H1 (cell line): ENCODE results near the gene CRHR1. TPM values are rescaled to one million over a fixed set of nuclear protein-coding genes. Genes with fewer than 3 reads are reported as not detected.

Experiments used
- CTCF ChIA-PET: fragments of 300-600 bp; sonication (Branson Sonifier 250); formaldehyde crosslinking; loops from one replicate; lab custom pipeline; 2021; ENCODE audit not compliant: partially characterized antibody; lab: Charles Lee
- POLR2A ChIA-PET: fragments of 300-600 bp; sonication (Branson Sonifier 250); formaldehyde crosslinking; loops from one replicate; lab custom pipeline; 2021; ENCODE audit warnings: inconsistent platforms; ENCODE audit not compliant: partially characterized antibody; lab: Charles Lee
- DNase-seq, 2 experiments: peaks; one replicate each; pipeline versions ENCODE4 v3.0.0 to v3.0.0-alpha.2; 2010 to 2022; ENCODE audit warnings: low spot score in 2 of 2, low read depth in 1 of 2, mixed read lengths in 1 of 2
- FAIRE-seq: peaks from 2 replicates; lab custom pipeline; 2011; peaks lifted over from hg19 to GRCh38; lab: Jason Lieb, UNC
- H2AFZ ChIP-seq: 2 replicates; pipeline ENCODE4 v1.8.1; 2012; ENCODE audit warnings: low read length, inconsistent platforms
- H2AK5ac ChIP-seq: 2 replicates; pipeline ENCODE4 v1.6.1; 2013; ENCODE audit warnings: low read depth, low read length
- H2BK120ac ChIP-seq: replicated peaks from 2 replicates; pipeline ENCODE3; 2013; ENCODE audit warnings: low read depth, low read length, inconsistent platforms
- H2BK12ac ChIP-seq: 2 replicates; pipeline ENCODE4 v1.6.1; 2013; ENCODE audit warnings: low read depth, low read length
- H2BK15ac ChIP-seq: 2 replicates; pipeline ENCODE4 v1.6.1; 2013; ENCODE audit warnings: low read length
- H2BK20ac ChIP-seq: 2 replicates; pipeline ENCODE4 v1.6.1; 2013; ENCODE audit warnings: low read length
- H2BK5ac ChIP-seq: 2 replicates; pipeline ENCODE4 v1.6.1; 2013; ENCODE audit warnings: low read depth, low read length
- H3K14ac ChIP-seq: 2 replicates; pipeline ENCODE4 v1.6.1; 2013; ENCODE audit warnings: inconsistent platforms; ENCODE audit not compliant: insufficient read length
- H3K18ac ChIP-seq: 2 replicates; pipeline ENCODE4 v1.6.1; 2013; ENCODE audit warnings: low read length; ENCODE audit errors: extremely low read depth
- H3K23ac ChIP-seq: 2 replicates; pipeline ENCODE4 v1.6.1; 2013; ENCODE audit warnings: inconsistent platforms; ENCODE audit not compliant: insufficient read length
- H3K23me2 ChIP-seq: 2 replicates; pipeline ENCODE4 v1.6.1; 2013; ENCODE audit warnings: low read depth, low read length
- H3K27ac ChIP-seq: 2 replicates; pipeline ENCODE4 v1.6.1; 2011; ENCODE audit warnings: low read depth, low read length, inconsistent platforms
- H3K27me3 ChIP-seq, 4 experiments: replicated peaks in 1 of 4; 1 replicate in 1 of 4; 2 replicates in 3 of 4; pipeline versions ENCODE4 v1.6.1 to v1.8.1; 2011 to 2013; ENCODE audit warnings: low read length in 3 of 4, mild to moderate bottlenecking in 3 of 4, inconsistent platforms in 2 of 4, mixed read lengths in 2 of 4, moderate library complexity in 1 of 4; ENCODE audit not compliant: control insufficient read depth in 3 of 4, insufficient read depth in 3 of 4; ENCODE audit errors: extremely low read depth in 1 of 4
- H3K36me3 ChIP-seq, 4 experiments: 2 replicates each; pipeline versions ENCODE4 v1.6.1 to v1.8.1; 2011 to 2013; ENCODE audit warnings: mild to moderate bottlenecking in 4 of 4, low read length in 3 of 4, moderate library complexity in 2 of 4, control low read depth in 1 of 4, inconsistent platforms in 1 of 4; ENCODE audit not compliant: insufficient read depth in 4 of 4, control insufficient read depth in 2 of 4
- H3K4ac ChIP-seq: replicated peaks from 2 replicates; pipeline ENCODE3; 2013; ENCODE audit warnings: low read length, low read depth, mixed read lengths, inconsistent platforms; ENCODE audit not compliant: insufficient read length
- H3K4me1 ChIP-seq, 4 experiments: replicated peaks in 1 of 4; 1 replicate in 1 of 4; 2 replicates in 3 of 4; pipeline versions ENCODE4 v1.6.1 to v1.8.1; 2011 to 2013; ENCODE audit warnings: low read length in 3 of 4, inconsistent platforms in 2 of 4, mixed read lengths in 1 of 4; ENCODE audit not compliant: insufficient read depth in 4 of 4, control insufficient read depth in 3 of 4
- H3K4me2 ChIP-seq, 2 experiments: 2 replicates each; pipeline versions ENCODE4 v1.6.1 to v1.8.1; 2011 to 2013; ENCODE audit warnings: low read depth in 2 of 2, low read length in 2 of 2, control low read depth in 1 of 2, inconsistent platforms in 1 of 2, mild to moderate bottlenecking in 1 of 2; ENCODE audit not compliant: insufficient read depth in 1 of 2
- H3K4me3 ChIP-seq, 4 experiments: fragments of 200-600, 300-600 bp in 1 of 4; sonication (generic), shearing (Covaris generic), sonication (Bioruptor Twin) in 1 of 4; 2 replicates each; pipeline versions ENCODE4 v1.5.1 to v1.8.1; 2011 to 2016; ENCODE audit warnings: low read length in 4 of 4, low read depth in 3 of 4, control low read depth in 2 of 4, inconsistent platforms in 2 of 4, mild to moderate bottlenecking in 2 of 4, mixed read lengths in 1 of 4, moderate library complexity in 1 of 4; ENCODE audit not compliant: insufficient read depth in 2 of 4; ENCODE audit errors: extremely low read depth in 1 of 4
- H3K56ac ChIP-seq: replicated peaks from 2 replicates; pipeline ENCODE3; 2013; ENCODE audit warnings: low read depth, mild to moderate bottlenecking, mixed read lengths, low read length, inconsistent platforms; ENCODE audit not compliant: insufficient read length
- H3K79me1 ChIP-seq: 2 replicates; pipeline ENCODE4 v1.6.1; 2013; ENCODE audit warnings: low read depth, low read length, control low read depth
- H3K79me2 ChIP-seq, 2 experiments: 2 replicates each; pipeline versions ENCODE4 v1.6.1 to v1.8.1; 2012 to 2013; ENCODE audit warnings: low read length in 2 of 2, mild to moderate bottlenecking in 2 of 2, inconsistent platforms in 1 of 2; ENCODE audit not compliant: insufficient read depth in 2 of 2, control insufficient read depth in 1 of 2
- H3K9ac ChIP-seq, 4 experiments: replicated peaks in 1 of 4; 1 replicate in 1 of 4; 2 replicates in 3 of 4; pipeline versions ENCODE4 v1.6.1 to v1.8.1; 2011 to 2013; ENCODE audit warnings: low read depth in 3 of 4, low read length in 3 of 4, control low read depth in 2 of 4, mild to moderate bottlenecking in 2 of 4, moderate library complexity in 2 of 4, inconsistent platforms in 1 of 4; ENCODE audit errors: extremely low read depth in 1 of 4
- H3K9me3 ChIP-seq, 2 experiments: 2 replicates each; pipeline versions ENCODE4 v1.6.1 to v1.8.1; 2012 to 2013; ENCODE audit warnings: mild to moderate bottlenecking in 2 of 2, moderate library complexity in 2 of 2, control low read depth in 1 of 2, inconsistent platforms in 1 of 2, low read depth in 1 of 2, low read length in 1 of 2, mixed read lengths in 1 of 2; ENCODE audit not compliant: insufficient read depth in 2 of 2
- H4K20me1 ChIP-seq, 2 experiments: replicated peaks in 1 of 2; 2 replicates each; pipeline versions ENCODE3 to v1.8.1; 2011 to 2013; ENCODE audit warnings: inconsistent platforms in 2 of 2, low read length in 2 of 2, mild to moderate bottlenecking in 1 of 2; ENCODE audit not compliant: insufficient read depth in 2 of 2, control insufficient read depth in 1 of 2
- H4K5ac ChIP-seq: 2 replicates; pipeline ENCODE4 v1.6.1; 2013; ENCODE audit warnings: low read length, low read depth, mixed read lengths, inconsistent platforms; ENCODE audit not compliant: insufficient read length
- H4K8ac ChIP-seq: 2 replicates; pipeline ENCODE4 v1.8.0; 2013; ENCODE audit warnings: mild to moderate bottlenecking, moderate library complexity, low read length, inconsistent platforms; ENCODE audit not compliant: insufficient read depth; ENCODE audit errors: extremely low read depth
- H4K91ac ChIP-seq: replicated peaks from 2 replicates; pipeline ENCODE3; 2013; ENCODE audit warnings: low read length, mixed read lengths, inconsistent platforms; ENCODE audit not compliant: insufficient read length
- ASH2L ChIP-seq: fragments of 200-600, 300-600 bp; sonication (generic); IDR thresholded peaks from one replicate; pipeline ENCODE4 v1.7.1; 2017; ENCODE audit warnings: low read length
- BRCA1 ChIP-seq: IDR thresholded peaks from 2 replicates; pipeline ENCODE4 v1.6.1; 2012; ENCODE audit warnings: low read depth, low read length, improper control_type of control experiment
- FOSL1 ChIP-seq: IDR thresholded peaks from 2 replicates; pipeline ENCODE4 v1.6.1; 2011; ENCODE audit warnings: mild to moderate bottlenecking, low read depth, low read length, moderate library complexity; ENCODE audit not compliant: insufficient read depth
- GTF2F1 ChIP-seq: IDR thresholded peaks from 2 replicates; pipeline ENCODE4 v1.6.1; 2012; ENCODE audit warnings: low read depth, low read length, improper control_type of control experiment, borderline replicate concordance
- KDM1A ChIP-seq: fragments of 200-600, 300-600 bp; sonication (generic); IDR thresholded peaks from 2 replicates; pipeline ENCODE4 v1.7.1; 2016; ENCODE audit warnings: mild to moderate bottlenecking, low read length, borderline replicate concordance
- MAX ChIP-seq: IDR thresholded peaks from 2 replicates; pipeline ENCODE4 v1.6.1; 2012; ENCODE audit warnings: inconsistent platforms
- POLR2AphosphoS5 ChIP-seq: IDR thresholded peaks from 2 replicates; pipeline ENCODE4 v1.6.1; 2011; ENCODE audit warnings: low read depth, low read length
- RBBP5 ChIP-seq: IDR thresholded peaks from 2 replicates; pipeline ENCODE4 v1.7.1; 2012; ENCODE audit warnings: low read depth, mild to moderate bottlenecking, inconsistent platforms, low read length, moderate library complexity, borderline replicate concordance
- RFX5 ChIP-seq: IDR thresholded peaks from 2 replicates; pipeline ENCODE4 v1.6.1; 2011; ENCODE audit warnings: low read depth, low read length, improper control_type of control experiment, borderline replicate concordance
- SP2 ChIP-seq: IDR thresholded peaks from 2 replicates; pipeline ENCODE4 v1.6.1; 2012; ENCODE audit warnings: mild to moderate bottlenecking, low read length, inconsistent platforms
- SUZ12 ChIP-seq: fragments of 200-600 bp; sonication (generic); IDR thresholded peaks from 2 replicates; pipeline ENCODE4 v1.6.1; 2012; ENCODE audit warnings: mild to moderate bottlenecking, inconsistent platforms, low read length, moderate library complexity, mixed read lengths
- TEAD4 ChIP-seq: IDR thresholded peaks from 2 replicates; pipeline ENCODE4 v1.6.1; 2012; ENCODE audit warnings: low read depth, low read length, inconsistent platforms, mixed read lengths
- ZNF274 ChIP-seq: IDR thresholded peaks from 2 replicates; pipeline ENCODE4 v1.7.0; 2012; ENCODE audit warnings: low read length, borderline replicate concordance; ENCODE audit errors: extremely low read depth
- WGBS, 2 experiments: shearing (Covaris generic) in 1 of 2; methylation state at CpG; one replicate each; pipeline versions ENCODE4 v1.1.6 to v1.1.7; 2013 to 2015; ENCODE audit warnings: low lambda C conversion rate in 2 of 2, mixed read lengths in 2 of 2, inconsistent platforms in 1 of 2, low coverage in 1 of 2, missing lambda C conversion rate in 1 of 2; ENCODE audit not compliant: insufficient replicate concordance in 2 of 2, insufficient coverage in 1 of 2, insufficient read length in 1 of 2; ENCODE audit errors: extremely low coverage in 1 of 2, missing lambda C conversion rate in 1 of 2; 5-methylcytosine and 5-hydroxymethylcytosine counted together
- polyA plus RNA-seq, 7 experiments: library from polyadenylated mRNA; depleted of rRNA in 3 of 7; stranded (reverse) in 5 of 7; unstranded in 2 of 7; fragments of >200 nt in 5 of 7; fragments of 200-250 nt in 2 of 7; gene quantifications; 1 replicate in 5 of 7; 2 replicates in 1 of 7; 4 replicates in 1 of 7; pipeline versions ENCODE4 v1.2.1 to v1.2.3, GENCODE V29; 2011 to 2013; ENCODE audit warnings: missing spikeins in 2 of 7, mixed read lengths in 2 of 7
- total RNA-seq: library from RNA; stranded (reverse); fragmentation: NEBNext Ultra II Directional; extraction: Animal tissue kit (Norgen Biotek cat#: 25700); gene quantifications from 2 replicates; pipeline ENCODE4 v1.2.1, GENCODE V29; 2021

Gene CRHR1
- total and polyA plus RNA-seq, 2 of the 8 experiments (the other 6 are each of a cell fraction or from before 2014, with no cell fraction given), result 0.56 to 1.7 TPM

- no peak for FAIRE-seq
- Histone ChIP-seq H3K4ac (no peak overlapping the region), H3K56ac (no peak overlapping the region), H2BK5ac (no peak overlapping the region), H3K14ac (no peak overlapping the region), H3K18ac (no peak overlapping the region), H3K27ac (no peak overlapping the region), H3K27me3 (peaks cover 3 to 41% (median 23%) of the 10 kb centered on the region in 4 experiments), H2BK120ac (no peak overlapping the region), H2BK15ac (no peak overlapping the region), H3K4me2 (no peak overlapping the region), H3K23me2 (peaks cover 1% of the 10 kb centered on the region; the same call in 1 of the 2 replicates), H3K9me3 (no peaks in the 10 kb centered on the region), H2AK5ac (no peak overlapping the region), H2BK12ac (no peak overlapping the region), H2AFZ (no peak overlapping the region), H4K8ac (no peak overlapping the region), H3K4me1 (peaks cover 0 to 18% (median 10%) of the 10 kb centered on the region in 4 experiments; a peak in 6 of 7 replicates), H2BK20ac (no peak overlapping the region), H4K91ac (no peak overlapping the region), H3K9ac (no peak overlapping the region), H3K23ac (no peak overlapping the region), H4K5ac (no peak overlapping the region), H3K79me2 (no peaks in the 10 kb centered on the region), H3K4me3 (no peak overlapping the region), H3K79me1 (no peaks in the 10 kb centered on the region), H4K20me1 (no peaks in the 10 kb centered on the region), H3K36me3 (no peaks in the 10 kb centered on the region)
- POLR2A ChIA-PET, result no interaction called here
- DNase-seq, result no peak
- CTCF ChIA-PET, result interaction anchor here (0.7 to 3.6 kb wide), 10 partner anchors 10 to 150 kb away, joined by 3 to 14 read pairs (median 3); no protein-coding TSS in a partner anchor
- 69% methylated on average over 11 of the region's 11 CpGs; no CpG with 5 or more reads in 1 of the 2 experiments for WGBS, 2 experiments
- no peak for TF ChIP-seq TEAD4
- no peak for TF ChIP-seq FOSL1
- no peak for TF ChIP-seq GTF2F1
- TF ChIP-seq BRCA1, result no peak
- TF ChIP-seq KDM1A, result no peak
- no peak for TF ChIP-seq MAX
- TF ChIP-seq SUZ12, result no peak
- TF ChIP-seq RFX5, result no peak
- no peak for TF ChIP-seq ASH2L
- TF ChIP-seq ZNF274, result no peak
- no peak for TF ChIP-seq SP2
- TF ChIP-seq POLR2AphosphoS5, result no peak
- no peak for TF ChIP-seq RBBP5
Observed at GRCh38 chr17:45790296-45790922, 6.3 kb downstream of the CRHR1 start.
